Smooth muscle cell (in vitro differentiated cells): ENCODE data around the gene MOV10. TPM values are rescaled to one million over a fixed set of nuclear protein-coding genes. Genes with fewer than 3 reads are reported as not detected.
A peak's percentile ranks its signal among the peaks of the same experiment; 100 is the strongest.
"Not testable (repeated sequence)": the region's sequence is repeated elsewhere in the genome, so short reads cannot be mapped to it uniquely, and the experiment has no call there.

Source experiments
- DNase-seq: peaks from one replicate; lab custom pipeline; 2025; ENCODE audit not compliant: unreplicated experiment; lab: John Stamatoyannopoulos, UW
- H2AFZ ChIP-seq: fragments of 200-600 bp; sonication (generic); 2 replicates; pipeline ENCODE4 v1.6.0; 2016; ENCODE audit warnings: antibody characterized with exemption, low read depth, mild to moderate bottlenecking
- H3F3A ChIP-seq: fragments of 200-600 bp; sonication (generic); 2 replicates; pipeline ENCODE4 v1.6.0; 2017; ENCODE audit warnings: antibody characterized with exemption, low read depth
- H3K27ac ChIP-seq: fragments of 200-600 bp; sonication (generic); 2 replicates; pipeline ENCODE4 v1.5.1; 2016; ENCODE audit warnings: low read depth, mild to moderate bottlenecking
- H3K27me3 ChIP-seq: fragments of 200-600 bp; sonication (generic); 2 replicates; pipeline ENCODE4 v1.6.1; 2016; ENCODE audit warnings: low read depth, mild to moderate bottlenecking
- H3K36me3 ChIP-seq: fragments of 200-600 bp; sonication (generic); 2 replicates; pipeline ENCODE4 v1.5.1; 2016; ENCODE audit warnings: low read depth
- H3K4me1 ChIP-seq: fragments of 200-600 bp; sonication (generic); 2 replicates; pipeline ENCODE4 v1.5.1; 2016; ENCODE audit warnings: low read depth
- H3K4me2 ChIP-seq: fragments of 200-600 bp; sonication (generic); 2 replicates; pipeline ENCODE4 v1.6.0; 2016; ENCODE audit warnings: mild to moderate bottlenecking
- H3K4me3 ChIP-seq: fragments of 200-600 bp; sonication (generic); 2 replicates; pipeline ENCODE4 v1.5.1; 2016; ENCODE audit warnings: mild to moderate bottlenecking
- H3K79me2 ChIP-seq: fragments of 200-600 bp; sonication (generic); 2 replicates; pipeline ENCODE4 v1.6.0; 2016; ENCODE audit warnings: low read depth, mild to moderate bottlenecking
- H3K9ac ChIP-seq: fragments of 200-600 bp; sonication (generic); 2 replicates; pipeline ENCODE4 v1.6.0; 2016; ENCODE audit warnings: low read depth
- H3K9me3 ChIP-seq: fragments of 200-600 bp; sonication (generic); replicated peaks from 2 replicates; pipeline ENCODE4 v1.5.1; 2016; ENCODE audit warnings: low read depth
- H4K20me1 ChIP-seq: fragments of 200-600 bp; sonication (generic); 2 replicates; pipeline ENCODE4 v1.6.0; 2016; ENCODE audit warnings: low read depth
- CTCF ChIP-seq: fragments of 200-600 bp; sonication (generic); IDR thresholded peaks from 2 replicates; pipeline ENCODE4 v1.5.1; 2017; ENCODE audit warnings: borderline replicate concordance, mild to moderate bottlenecking, antibody characterized with exemption; ENCODE audit not compliant: insufficient read depth, poor library complexity, severe bottlenecking
- WGBS: methylation state at CpG from one replicate; pipeline ENCODE4 v1.1.7; 2016; ENCODE audit warnings: low lambda C conversion rate; 5-methylcytosine and 5-hydroxymethylcytosine counted together
- polyA plus RNA-seq: library from polyadenylated mRNA; unstranded; fragments of >200 nt; fragmentation: Nextera tagmentation; extraction: Ambion mirVana; gene quantifications from 2 replicates; pipeline ENCODE4 v1.2.1, GENCODE V29; 2016
- total RNA-seq: library from RNA; depleted of rRNA; stranded (reverse); fragments of >200 nt; gene quantifications from 2 replicates; pipeline ENCODE4 v1.2.3, GENCODE V29; 2014

The MOV10 gene
- total and polyA plus RNA-seq, 2 experiments from 2014 or later, result 36.9 to 56.8 TPM

GRCh38 chr1:112720800-112721199, 46.3 kb downstream of the MOV10 start:
- Histone ChIP-seq H3K36me3 (no peaks in the 10 kb centered on the region), H3K4me3 (no peak overlapping the region), H2AFZ (no peak overlapping the region), H3K27ac (no peak overlapping the region), H3K9me3 (no peaks in the 10 kb centered on the region), H4K20me1 (no peaks in the 10 kb centered on the region), H3F3A (no peaks in the 10 kb centered on the region), H3K9ac (no peak overlapping the region), H3K4me1 (peaks cover 20% of the 10 kb centered on the region), H3K79me2 (no peaks in the 10 kb centered on the region), H3K27me3 (peaks cover 6% of the 10 kb centered on the region), H3K4me2 (no peak overlapping the region)
- TF ChIP-seq CTCF, result no peak
- 77% methylated on average over 3 of the region's 3 CpGs for WGBS
- no peak for DNase-seq

- WGBS, result 78% methylated on average over 2 of the region's 2 CpGs
- H3K27ac ChIP-seq, H4K20me1 ChIP-seq, H3F3A ChIP-seq, H2AFZ ChIP-seq, H3K36me3 ChIP-seq, H3K79me2 ChIP-seq, H3K4me2 ChIP-seq, H3K4me3 ChIP-seq, H3K9ac ChIP-seq, H3K9me3 ChIP-seq, DNase-seq, H3K27me3 ChIP-seq: not testable (repeated sequence)
- H3K4me1 ChIP-seq, result peaks cover 16% of the 10 kb centered on the region
These were observed 46.8 kb downstream of the MOV10 start for GRCh38 chr1:112721294-112721693.

GRCh38 chr1:112721966-112722524, 47.6 kb downstream of the MOV10 start:
- H3F3A ChIP-seq, result no peaks in the 10 kb centered on the region
- no peak overlapping the region for H3K9ac ChIP-seq
- H3K9me3 ChIP-seq, result no peaks in the 10 kb centered on the region
- peaks cover 6% of the 10 kb centered on the region for H3K27me3 ChIP-seq
- H3K79me2 ChIP-seq, result no peaks in the 10 kb centered on the region
- no peak overlapping the region for H3K4me3 ChIP-seq
- TF ChIP-seq CTCF, result no peak
- H3K36me3 ChIP-seq, result no peaks in the 10 kb centered on the region
- no peak overlapping the region for H3K27ac ChIP-seq
- WGBS, result 82% methylated on average over 10 of the region's 10 CpGs
- H4K20me1 ChIP-seq, result no peaks in the 10 kb centered on the region
- no peak overlapping the region for H2AFZ ChIP-seq
- H3K4me1 ChIP-seq, result peaks cover 16% of the 10 kb centered on the region
- no peak for DNase-seq
- H3K4me2 ChIP-seq, result peak overlapping the region; percentile 79

- no peaks in the 10 kb centered on the region for H3K9me3 ChIP-seq
- H3K9ac ChIP-seq, result peak overlapping the region; percentile 28
- H3K4me3 ChIP-seq, result peak overlapping the region; percentile 28
- H2AFZ ChIP-seq, result peak overlapping the region; percentile 78
- H3F3A ChIP-seq, result no peaks in the 10 kb centered on the region
- peaks cover 16% of the 10 kb centered on the region for H3K4me1 ChIP-seq
- WGBS, result 9% methylated on average over 21 of the region's 35 CpGs
- peak; percentile 45 for DNase-seq
- peaks cover 6% of the 10 kb centered on the region for H3K27me3 ChIP-seq
- no peaks in the 10 kb centered on the region for H3K79me2 ChIP-seq
- H3K27ac ChIP-seq, result peak overlapping the region; percentile 83
- H4K20me1 ChIP-seq, result no peaks in the 10 kb centered on the region
- no peaks in the 10 kb centered on the region for H3K36me3 ChIP-seq
- no peak for TF ChIP-seq CTCF
- peak overlapping the region; percentile 79 for H3K4me2 ChIP-seq
These were observed 48.4 kb downstream of the MOV10 start for GRCh38 chr1:112722601-112723510.
